D721Med (cell line): ENCODE data around the gene HNRNPLL.

ENCODE experiments used
- DNase-seq: peaks from one replicate; pipeline ENCODE4 v3.0.0; 2011; ENCODE audit warnings: low spot score; ENCODE audit not compliant: insufficient read length
- FAIRE-seq: peaks from 2 replicates; lab custom pipeline; 2011; peaks lifted over from hg19 to GRCh38; lab: Jason Lieb, UNC
- CTCF ChIP-seq: IDR thresholded peaks from 2 replicates; pipeline ENCODE4 v1.5.1; 2012; ENCODE audit warnings: mild to moderate bottlenecking, control low read depth; ENCODE audit not compliant: insufficient read depth; ENCODE audit errors: missing control alignments

The HNRNPLL gene

GRCh38 chr2:38561691-38562090 lies 41.0 kb downstream of the HNRNPLL start:
- no peak for TF ChIP-seq CTCF
- no peak for FAIRE-seq
- DNase-seq = no peak

- DNase-seq = no peak
- FAIRE-seq = no peak
- no peak for TF ChIP-seq CTCF
Measured at GRCh38 chr2:38560092-38560491, 42.6 kb downstream of the HNRNPLL start.

- no peak for DNase-seq
- FAIRE-seq = no peak
- TF ChIP-seq CTCF = no peak
Measured at GRCh38 chr2:38557981-38558380, 44.7 kb downstream of the HNRNPLL start.

- DNase-seq (no peak), FAIRE-seq (no peak)
- TF ChIP-seq CTCF = no peak
Measured at GRCh38 chr2:38557217-38557616, 45.5 kb downstream of the HNRNPLL start.

- no peak for DNase-seq
- no peak for FAIRE-seq
- TF ChIP-seq CTCF = no peak
Measured at GRCh38 chr2:38556006-38556801, 46.5 kb downstream of the HNRNPLL start.

GRCh38 chr2:38554973-38555595 lies 47.6 kb downstream of the HNRNPLL start:
- no peak for TF ChIP-seq CTCF
- FAIRE-seq (no peak), DNase-seq (no peak)

- no peak for TF ChIP-seq CTCF
- no peak for FAIRE-seq
- DNase-seq = no peak
Measured at GRCh38 chr2:38553554-38553953, 49.2 kb downstream of the HNRNPLL start.
